HG03097 (cell line): ENCODE measurements around the gene ZNF25.
"Not testable (repeated sequence)": the region's sequence is repeated elsewhere in the genome, so short reads cannot be mapped to it uniquely, and the experiment has no call there.

ENCODE experiments used
- ATAC-seq: cut with Tn5 transposase; IDR thresholded peaks from one replicate; pipeline ENCODE4 v1.9.1; 2021; ENCODE audit not compliant: unreplicated experiment, low FRiP score

ZNF25 gene

DNA sequence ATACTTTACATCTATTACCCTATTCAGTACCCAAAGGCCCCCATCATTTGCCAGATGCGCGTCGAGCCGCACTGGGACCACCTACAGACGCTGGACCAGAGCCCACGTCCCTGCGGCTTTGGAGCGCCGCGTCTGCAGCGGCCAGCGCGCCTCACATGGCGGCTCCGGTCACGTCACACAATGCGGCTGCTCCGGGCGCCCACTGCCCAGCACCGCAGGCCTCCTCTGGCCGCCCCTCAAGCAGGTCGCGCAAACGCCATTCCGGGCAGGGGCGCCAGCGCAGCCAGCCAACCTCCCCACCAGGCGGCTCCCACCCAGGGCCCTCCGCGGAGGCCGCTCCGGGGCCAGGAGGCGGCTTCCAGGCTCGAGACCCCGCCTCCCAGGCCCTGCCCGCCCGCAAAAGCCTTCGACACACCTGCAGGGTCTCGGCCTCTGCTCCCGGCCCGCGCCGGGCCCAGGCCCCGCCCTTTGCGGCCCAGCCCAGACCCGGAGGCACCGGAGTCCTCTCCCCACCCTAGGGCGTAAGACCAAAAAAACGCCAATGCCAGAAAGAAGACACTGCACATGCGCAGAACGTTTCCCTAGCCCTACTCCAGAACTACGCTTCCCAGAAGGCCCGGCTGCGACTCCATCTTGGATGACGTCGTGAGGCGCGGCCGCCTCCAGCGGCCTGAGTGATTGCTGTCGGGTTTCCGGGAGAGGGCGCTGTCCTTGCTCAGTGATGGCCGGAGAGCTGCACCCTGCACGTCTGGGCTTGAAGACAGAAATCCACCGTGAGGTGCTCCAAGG is at the start of gene ZNF25:
Gene ZNF25, minus strand, starts transcription at position 557 of the 789 bp plus-strand sequence. CDS start 4,925 bp downstream, outside the sequence.
- ATAC-seq: peak; percentile 98

DNA sequence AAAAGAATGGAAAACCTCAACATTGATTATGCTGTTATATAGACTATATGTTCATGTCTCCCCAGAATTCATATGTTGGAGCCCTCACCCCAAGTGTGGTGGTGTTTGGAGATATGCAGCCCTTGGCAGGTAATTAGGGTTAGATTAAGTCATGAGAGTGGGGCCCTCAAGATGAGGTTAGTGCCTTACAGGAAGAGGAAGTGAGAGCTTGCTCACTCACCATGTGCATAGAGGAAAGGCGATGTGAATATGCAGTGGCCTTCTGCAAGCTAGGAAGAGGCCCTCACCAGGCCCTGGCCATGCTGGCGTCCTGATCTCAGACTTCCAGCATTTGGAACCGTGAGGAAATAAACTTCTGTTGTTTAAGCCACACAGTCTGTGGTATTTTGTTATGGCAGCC is 48.8 kb upstream of the ZNF25 start:
- ATAC-seq: peak; percentile 70

DNA sequence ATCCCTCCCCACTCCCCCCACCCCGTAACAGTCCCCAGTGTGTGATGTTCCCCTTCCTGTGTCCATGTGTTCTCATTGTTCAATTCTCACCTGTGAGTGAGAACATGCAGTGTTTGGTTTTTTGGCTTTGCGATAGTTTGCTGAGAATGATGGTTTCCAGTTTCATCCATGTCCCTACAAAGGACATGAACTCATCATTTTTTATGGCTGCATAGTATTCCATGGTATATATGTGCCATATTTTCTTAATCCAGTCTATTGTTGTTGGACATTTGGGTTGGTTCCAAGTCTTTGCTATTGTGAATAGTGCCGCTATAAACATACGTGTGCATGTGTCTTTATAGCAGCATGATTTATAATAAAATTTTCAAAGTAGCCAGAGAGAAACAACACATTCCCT is 42.7 kb upstream of the ZNF25 start:
- ATAC-seq: not testable (repeated sequence)

DNA sequence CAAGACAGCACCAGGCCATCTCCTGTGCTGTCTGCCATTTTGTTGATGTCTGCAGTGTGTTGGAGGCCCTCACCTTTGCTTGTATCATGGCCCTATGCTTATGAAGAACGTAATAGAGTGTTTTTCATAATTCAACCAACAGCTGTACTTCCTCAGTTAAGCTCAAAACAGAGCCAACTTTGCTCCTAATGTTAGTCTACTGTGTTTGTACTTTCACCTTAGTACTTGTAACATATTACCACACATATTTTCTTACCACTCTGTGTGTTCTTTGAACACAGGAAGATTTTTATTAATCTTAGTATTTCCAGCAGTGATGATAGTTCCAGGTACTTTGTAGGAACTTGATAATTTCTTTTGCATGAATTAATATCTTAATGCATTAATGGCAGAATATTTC is 39.9 kb upstream of the ZNF25 start:
- no peak for ATAC-seq

DNA sequence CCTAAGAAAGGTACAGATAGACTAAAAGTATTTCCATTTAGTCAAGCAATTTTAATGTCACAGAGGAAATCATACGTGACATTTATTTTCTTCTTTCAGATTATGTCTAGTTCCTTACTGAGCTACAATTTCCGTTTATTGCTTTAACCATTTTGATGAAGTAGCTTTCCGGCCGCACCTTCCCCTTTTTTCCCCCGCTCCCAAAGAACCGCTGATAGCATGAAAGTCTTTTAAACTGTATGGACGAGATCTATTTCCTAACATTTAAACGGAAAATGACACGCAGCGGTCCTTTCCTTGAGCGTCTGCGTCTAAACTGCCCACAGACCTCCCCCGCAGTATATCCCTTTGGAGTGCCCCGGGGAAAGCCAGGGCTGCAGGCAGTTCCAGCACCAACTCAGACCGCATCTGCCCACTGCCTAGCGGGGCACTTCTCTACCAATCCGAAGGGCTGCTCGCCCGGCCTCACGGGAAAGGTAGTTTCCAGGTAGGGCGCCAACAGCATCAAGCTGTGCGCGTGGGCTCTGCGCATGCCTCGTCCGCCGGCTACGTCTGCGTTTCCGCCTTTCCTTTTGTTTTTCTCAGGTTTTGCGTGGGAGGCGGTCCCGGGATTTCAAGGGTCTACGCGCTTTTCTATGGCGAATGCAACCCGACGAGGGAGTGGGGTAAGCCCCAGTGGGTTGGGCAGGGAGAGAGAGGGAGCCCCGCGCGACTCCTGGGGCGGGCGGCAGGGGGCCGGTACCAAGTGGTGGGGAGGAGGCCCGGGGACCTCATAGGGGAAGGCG is 33.9 kb upstream of the ZNF25 start, which contains the start of gene ZNF33A:
Gene ZNF33A, plus strand, starts transcription at position 557 of the 785 bp plus-strand sequence. CDS start 1,667 bp downstream, outside the sequence.
- ATAC-seq: peak; percentile 92

DNA sequence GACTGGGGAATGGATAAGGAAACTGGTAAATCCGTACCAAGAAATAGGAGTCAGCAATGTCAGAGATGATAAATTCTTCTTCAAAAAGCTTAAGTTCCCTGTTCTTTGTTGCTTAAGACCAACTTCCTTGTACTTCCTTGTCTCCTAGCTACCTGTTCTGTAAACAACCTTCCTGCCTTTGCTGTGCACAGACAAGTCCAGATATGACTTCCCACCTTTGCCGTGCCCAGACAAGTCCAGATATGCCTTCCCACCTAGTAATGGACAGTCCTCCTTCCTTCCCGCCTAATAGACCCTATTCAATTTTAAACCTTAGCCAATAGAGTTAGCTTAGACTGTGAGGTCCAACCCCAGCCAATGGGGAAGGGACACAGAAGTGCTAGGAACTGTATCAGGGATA is 31.5 kb upstream of the ZNF25 start:
- no peak for ATAC-seq

DNA sequence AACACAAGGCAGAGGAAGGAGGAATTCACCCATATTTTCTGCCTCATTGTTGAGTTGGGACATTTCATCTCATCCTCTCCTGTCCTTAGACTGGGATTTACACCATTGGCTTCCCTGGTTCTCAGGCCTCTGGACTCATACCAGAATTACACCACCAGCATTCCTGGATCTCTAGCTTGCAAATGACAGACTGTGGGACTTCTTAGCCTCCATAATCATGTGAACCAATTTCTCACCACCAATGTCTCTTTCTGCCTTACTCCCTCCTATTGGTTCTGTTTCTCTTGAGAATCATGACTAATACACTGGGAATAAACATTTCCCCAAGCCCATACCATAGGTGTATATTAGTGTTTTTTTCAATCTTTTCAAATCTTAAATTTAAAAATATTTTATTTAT is 31.1 kb upstream of the ZNF25 start:
- ATAC-seq: no peak

DNA sequence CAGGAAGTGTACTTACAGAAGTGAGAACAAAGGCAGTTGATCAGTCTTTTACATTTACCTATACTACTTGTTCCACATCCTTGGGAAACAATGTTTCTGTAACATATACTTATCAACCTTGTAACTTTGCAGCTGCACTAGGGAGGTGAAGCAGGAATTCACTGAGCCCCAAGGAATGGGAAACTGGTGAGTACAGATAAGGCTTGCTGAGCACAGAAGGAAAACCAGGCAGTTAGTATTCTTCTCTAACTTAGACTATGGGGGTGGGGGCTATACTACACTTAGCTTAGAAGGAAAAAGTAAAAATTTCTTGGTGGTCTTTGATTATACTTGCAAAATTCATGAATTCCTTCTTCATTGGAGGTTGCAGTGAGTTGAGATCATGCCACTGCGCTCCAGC is 27.1 kb upstream of the ZNF25 start:
- no peak for ATAC-seq

DNA sequence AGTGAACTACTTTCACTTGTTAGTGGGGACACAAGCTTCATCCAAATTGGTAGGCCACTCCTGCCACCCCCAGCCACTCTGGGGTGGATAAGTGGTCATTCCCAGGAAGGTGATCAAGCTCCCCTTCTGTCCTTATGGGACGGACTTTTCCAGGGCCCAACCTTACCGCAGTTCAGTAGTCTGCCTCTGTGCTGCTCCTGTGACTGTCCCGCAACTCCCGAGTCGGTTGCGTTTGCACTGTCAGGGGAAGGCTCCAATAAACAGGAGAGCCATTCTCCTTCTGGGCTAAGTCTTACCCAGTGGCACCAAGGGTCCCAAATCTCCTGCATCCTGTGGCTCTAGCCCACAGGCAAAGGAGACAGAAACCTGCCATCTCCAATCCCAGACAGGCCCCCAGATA is 26.6 kb upstream of the ZNF25 start:
- no peak for ATAC-seq

DNA sequence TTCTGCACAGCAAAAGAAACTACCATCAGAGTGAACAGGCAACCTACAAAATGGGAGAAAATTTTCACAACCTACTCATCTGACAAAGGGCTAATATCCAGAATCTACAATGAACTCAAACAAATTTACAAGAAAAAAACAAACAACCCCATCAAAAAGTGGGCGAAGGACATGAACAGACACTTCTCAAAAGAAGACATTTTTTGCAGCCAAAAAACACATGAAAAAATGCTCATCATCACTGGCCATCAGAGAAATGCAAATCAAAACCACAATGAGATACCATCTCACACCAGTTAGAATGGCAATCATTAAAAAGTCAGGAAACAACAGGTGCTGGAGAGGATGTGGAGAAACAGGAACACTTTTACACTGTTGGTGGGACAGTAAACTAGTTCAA is 24.0 kb upstream of the ZNF25 start:
- ATAC-seq: not testable (repeated sequence)

DNA sequence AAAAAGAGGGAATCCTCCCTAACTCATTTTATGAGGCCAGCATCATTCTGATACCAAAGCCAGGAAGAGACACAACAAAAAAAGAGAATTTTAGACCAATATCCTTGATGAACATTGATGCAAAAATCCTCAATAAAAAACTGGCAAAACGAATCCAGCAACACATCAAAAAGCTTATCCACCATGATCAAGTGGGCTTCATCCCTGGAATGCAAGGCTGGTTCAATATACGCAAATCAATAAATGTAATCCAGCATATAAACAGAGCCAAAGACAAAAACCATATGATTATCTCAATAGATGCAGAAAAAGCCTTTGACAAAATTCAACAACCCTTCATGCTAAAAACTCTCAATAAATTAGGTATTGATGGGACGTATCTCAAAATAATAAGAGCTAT is 22.5 kb upstream of the ZNF25 start:
- not testable (repeated sequence) for ATAC-seq

DNA sequence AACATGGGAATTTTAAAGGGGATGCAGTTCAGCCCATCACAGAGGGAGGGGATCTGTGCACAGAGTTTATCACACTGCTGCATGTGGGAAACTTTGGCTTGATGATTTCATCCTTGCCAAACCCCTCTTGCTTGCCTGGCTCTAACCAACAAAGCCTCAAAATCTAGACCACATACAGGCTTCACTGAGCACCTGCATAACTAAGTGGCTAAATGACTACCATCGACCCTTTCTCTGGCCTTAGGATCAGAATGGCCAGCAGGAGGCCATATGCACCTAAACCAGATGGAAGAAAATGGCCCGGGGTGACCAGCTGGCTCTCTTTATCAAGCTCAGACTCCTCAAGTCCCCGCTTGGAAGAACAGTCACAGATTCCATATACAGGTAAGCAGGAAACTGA is 15.6 kb upstream of the ZNF25 start:
- ATAC-seq: no peak

DNA sequence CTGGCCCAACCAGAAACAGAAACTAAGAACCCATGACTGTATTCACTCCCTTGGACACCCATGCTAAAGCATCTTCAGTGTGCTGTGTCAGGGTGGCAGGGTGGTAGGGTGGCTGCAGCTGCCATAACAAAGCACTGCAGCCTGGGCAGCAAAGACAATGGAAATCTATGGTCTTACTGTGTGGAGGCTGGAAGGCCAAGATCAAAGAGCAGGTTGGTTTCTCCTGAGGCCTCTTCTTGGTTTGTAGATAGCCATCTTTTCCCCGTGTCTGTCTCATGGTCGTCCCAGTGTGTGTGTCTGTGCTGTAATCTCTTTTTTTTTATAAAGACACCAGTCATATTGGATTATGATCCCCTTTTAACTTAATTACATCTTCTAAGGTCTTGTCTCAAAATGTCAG is 15.2 kb upstream of the ZNF25 start:
- ATAC-seq: no peak

DNA sequence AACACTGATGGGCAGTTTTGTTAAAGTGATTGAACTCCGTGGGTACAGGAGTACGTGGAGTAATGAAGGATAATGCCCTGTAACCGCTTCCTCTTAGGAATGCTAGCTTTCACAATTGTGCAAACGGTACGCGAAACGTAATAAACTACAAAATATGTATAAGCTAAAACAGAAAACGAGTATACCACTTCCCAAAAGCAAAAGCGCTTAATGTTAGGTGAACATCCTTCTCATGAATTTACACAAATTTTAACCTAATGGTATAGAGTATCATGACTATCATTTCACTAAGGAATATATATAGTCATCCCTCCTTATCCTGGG is 395 bp upstream of the ZNF25 start:
- ATAC-seq: no peak

DNA sequence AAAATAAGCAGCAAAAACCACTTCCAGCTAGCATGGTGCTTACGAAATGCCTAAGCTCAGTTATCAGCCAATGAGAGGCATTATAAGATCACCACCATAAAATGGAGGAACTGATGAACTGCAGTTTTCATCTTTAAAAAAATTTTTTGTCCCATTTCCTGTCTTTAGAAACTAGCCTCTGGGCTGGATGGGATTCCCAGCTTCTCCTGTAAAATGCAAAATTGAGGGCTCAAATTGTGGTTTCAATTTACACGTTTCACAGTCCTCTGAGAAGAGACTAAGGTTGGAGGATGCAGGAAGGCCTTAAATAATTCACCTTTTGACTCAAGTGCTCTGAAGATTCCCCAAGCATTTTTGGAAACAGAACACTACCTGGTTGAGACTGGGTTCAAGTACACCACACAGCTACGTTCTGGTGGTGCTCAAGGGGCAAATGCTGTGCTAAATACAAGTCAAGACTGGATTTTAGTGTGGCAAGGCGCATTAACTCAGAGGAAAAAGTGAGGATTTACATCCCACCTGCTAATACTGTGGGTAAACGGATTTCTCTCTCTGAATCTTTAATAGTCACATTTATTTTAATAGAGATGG is 951 bp downstream of the ZNF25 start:
- no peak for ATAC-seq

DNA sequence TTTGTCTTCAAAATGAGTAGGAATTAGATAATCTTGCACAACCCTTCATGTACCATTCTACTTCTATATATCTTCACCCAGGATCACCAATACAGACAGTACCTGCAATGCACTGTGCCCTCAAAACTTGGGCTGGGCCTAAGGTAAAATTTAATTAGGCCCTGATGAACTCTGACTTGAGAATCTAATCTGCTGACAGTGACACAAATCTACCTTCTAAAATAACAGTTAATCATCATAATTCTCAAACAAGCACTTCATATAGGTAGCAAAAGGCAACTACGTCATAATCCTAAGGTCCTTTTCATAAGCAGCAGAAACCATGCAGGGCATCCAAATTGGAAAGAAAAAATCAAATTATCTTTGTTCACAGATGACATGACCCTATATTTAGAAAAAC is 4.1 kb downstream of the ZNF25 start:
- ATAC-seq: no peak

DNA sequence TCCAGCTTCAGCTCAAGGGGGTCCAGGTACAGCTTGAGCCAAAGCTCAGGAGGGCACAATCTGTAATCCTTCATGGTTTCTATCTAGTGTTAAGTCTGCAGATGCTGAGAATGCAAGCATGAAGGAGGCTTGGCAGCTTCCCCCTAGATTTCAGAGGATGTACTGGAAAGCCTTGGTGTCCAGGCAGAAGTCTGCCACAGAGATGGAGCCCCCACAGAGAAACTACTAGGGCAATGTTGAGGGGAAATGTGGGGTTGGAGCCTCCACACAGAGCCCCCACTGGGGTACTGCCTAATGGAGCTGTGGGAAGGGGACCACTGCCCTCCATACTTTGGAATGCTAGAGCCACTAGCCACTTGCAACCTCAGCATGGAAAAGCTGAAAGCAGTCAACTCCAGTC is 11.4 kb downstream of the ZNF25 start:
- no peak for ATAC-seq

DNA sequence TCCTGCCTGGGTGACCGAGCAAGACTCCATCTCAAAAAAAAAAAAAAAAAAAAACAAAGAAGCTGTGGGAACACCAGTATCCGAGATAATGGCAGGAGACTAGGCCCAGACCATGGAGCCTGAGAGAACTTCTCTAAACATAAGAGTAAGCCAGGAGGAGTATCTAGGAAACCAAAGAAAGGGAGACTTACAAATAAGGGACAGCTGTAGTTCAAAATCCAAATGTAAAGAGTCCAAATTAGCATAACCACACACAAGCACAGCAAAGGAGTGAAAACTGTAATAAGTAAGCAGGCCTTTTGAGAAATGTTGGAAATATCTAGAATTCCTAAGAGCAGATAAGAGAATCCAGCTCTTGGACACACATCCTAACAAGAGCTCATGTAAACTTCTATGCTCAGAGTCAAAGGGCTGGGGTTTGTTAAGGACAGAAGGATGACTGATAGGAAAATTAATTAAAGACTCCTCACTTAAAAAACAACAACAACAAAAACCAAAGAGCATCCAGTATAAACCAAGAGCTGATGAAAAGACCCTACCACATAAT is 15.8 kb downstream of the ZNF25 start:
- ATAC-seq: no peak

DNA sequence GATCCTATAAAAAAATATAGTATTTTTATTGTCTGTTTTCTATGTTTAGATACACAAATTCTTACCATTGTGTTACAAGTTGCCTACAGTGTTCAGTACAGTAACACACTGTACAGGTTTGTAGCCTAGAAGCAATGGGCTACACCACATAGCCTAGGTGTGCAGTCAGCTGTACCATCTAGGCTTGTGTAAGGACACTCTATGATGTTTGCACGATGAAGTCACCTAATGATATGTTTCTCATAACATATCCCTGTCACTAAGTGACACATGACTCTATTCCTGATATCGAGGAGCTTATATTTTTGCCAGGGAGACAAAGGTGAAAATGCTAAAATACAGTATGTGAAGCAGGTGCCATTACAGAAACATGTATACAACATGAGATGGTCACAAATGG is 18.6 kb downstream of the ZNF25 start:
- ATAC-seq: no peak

DNA sequence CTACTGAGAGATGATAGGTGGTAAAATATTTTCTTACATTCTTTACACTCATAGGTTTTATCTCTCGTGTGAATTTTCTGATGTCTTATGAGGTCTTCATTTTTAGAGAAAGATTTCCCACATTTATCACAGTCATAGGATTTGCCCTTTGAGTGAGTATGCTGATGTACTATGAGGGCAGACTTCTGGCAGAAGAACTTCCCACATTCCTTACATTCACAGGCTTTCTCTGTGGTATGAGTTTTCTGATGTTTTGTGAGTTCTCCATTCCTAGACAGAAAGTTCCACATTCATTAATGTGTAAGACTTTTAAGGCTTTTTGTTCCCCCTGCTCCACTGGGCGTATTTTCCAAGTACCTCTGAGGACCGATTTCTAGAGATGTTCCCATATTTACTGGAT is 23.5 kb downstream of the ZNF25 start:
- no peak for ATAC-seq

DNA sequence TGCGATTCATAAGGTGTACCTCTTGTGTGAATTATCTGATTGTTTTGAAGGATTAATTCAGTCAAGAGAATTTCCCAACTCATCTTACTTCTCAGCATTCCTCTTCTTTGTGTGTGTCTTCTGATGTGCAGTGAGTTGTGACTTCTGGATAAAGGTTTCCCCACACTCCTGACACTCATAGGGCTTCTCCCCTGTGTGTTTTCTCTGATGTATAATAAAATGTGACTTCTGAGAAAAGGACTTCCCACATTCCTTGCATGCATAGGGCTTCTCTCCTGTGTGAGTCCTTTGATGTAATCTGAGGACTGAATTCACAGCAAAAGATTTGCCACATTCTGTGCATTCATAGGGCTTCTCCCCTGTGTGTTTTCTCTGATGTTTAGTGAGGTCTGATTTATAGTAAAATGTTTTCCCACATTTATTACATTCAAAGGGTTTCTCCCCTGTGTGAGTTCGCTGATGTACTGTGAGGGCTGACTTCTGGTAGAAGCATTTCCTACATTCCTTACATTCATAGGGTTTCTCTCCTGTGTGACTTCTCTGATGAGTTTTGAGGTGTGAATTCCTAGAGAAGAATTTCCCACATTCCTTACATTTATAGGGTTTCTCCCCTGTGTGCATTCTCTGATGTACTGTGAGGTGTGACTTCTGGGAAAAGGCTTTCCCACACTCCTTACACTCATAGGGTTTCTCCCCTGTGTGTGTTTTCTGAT is 24.2 kb downstream of the ZNF25 start:
- no peak for ATAC-seq
